Osteoblast (primary cell): ENCODE measurements around the gene PPARD. TPM values are rescaled to one million over a fixed set of nuclear protein-coding genes. Genes with fewer than 3 reads are reported as not detected.

Experiments used
- DNase-seq: peaks from one replicate; pipeline ENCODE4 v3.0.0; 2011; ENCODE audit warnings: low spot score, mixed read lengths; ENCODE audit not compliant: insufficient read length; ENCODE audit errors: missing footprints
- H2AFZ ChIP-seq: 2 replicates; pipeline ENCODE4 v1.6.0; 2011; ENCODE audit warnings: mild to moderate bottlenecking, low read length
- H3K27ac ChIP-seq: 2 replicates; pipeline ENCODE4 v1.5.1; 2011; ENCODE audit warnings: mild to moderate bottlenecking, low read depth, low read length, moderate library complexity
- H3K27me3 ChIP-seq: 2 replicates; pipeline ENCODE4 v1.6.0; 2012; ENCODE audit warnings: mild to moderate bottlenecking, control low read depth, inconsistent platforms, low read length, moderate library complexity; ENCODE audit not compliant: insufficient read depth
- H3K36me3 ChIP-seq: 2 replicates; pipeline ENCODE4 v1.5.1; 2011; ENCODE audit warnings: mild to moderate bottlenecking, low read length, control low read depth, moderate library complexity; ENCODE audit not compliant: insufficient read depth
- H3K4me1 ChIP-seq: 2 replicates; pipeline ENCODE4 v1.5.1; 2011; ENCODE audit warnings: mild to moderate bottlenecking, low read length, control low read depth, moderate library complexity; ENCODE audit not compliant: insufficient read depth
- H3K4me2 ChIP-seq: 2 replicates; pipeline ENCODE4 v1.6.0; 2011; ENCODE audit warnings: mild to moderate bottlenecking, low read length; ENCODE audit not compliant: insufficient read depth
- H3K4me3 ChIP-seq: fragments of 200-600 bp; sonication (generic); 3 replicates; pipeline ENCODE4 v1.5.1; 2012; ENCODE audit warnings: mild to moderate bottlenecking, low read length, inconsistent platforms; ENCODE audit not compliant: insufficient read depth
- H3K79me2 ChIP-seq: 2 replicates; pipeline ENCODE4 v1.6.0; 2012; ENCODE audit warnings: mild to moderate bottlenecking, low read length, control low read depth, inconsistent platforms; ENCODE audit not compliant: insufficient read depth
- H3K9me3 ChIP-seq: 2 replicates; pipeline ENCODE4 v1.5.1; 2011; ENCODE audit warnings: low read depth, low read length, control low read depth
- H4K20me1 ChIP-seq: 2 replicates; pipeline ENCODE4 v1.6.0; 2012; ENCODE audit warnings: mild to moderate bottlenecking, low read length, control low read depth; ENCODE audit not compliant: insufficient read depth
- CTCF ChIP-seq: IDR thresholded peaks from 2 replicates; pipeline ENCODE4 v1.5.1; 2011; ENCODE audit warnings: mild to moderate bottlenecking, low read depth, low read length, moderate library complexity; ENCODE audit errors: extremely low read depth
- total RNA-seq: library from RNA; depleted of rRNA; stranded (reverse); fragments of >200 nt; gene quantifications from 2 replicates; pipeline ENCODE4 v1.2.3, GENCODE V29; 2012

PPARD gene
- total RNA-seq, 1 donor = 12.3 TPM

DNA sequence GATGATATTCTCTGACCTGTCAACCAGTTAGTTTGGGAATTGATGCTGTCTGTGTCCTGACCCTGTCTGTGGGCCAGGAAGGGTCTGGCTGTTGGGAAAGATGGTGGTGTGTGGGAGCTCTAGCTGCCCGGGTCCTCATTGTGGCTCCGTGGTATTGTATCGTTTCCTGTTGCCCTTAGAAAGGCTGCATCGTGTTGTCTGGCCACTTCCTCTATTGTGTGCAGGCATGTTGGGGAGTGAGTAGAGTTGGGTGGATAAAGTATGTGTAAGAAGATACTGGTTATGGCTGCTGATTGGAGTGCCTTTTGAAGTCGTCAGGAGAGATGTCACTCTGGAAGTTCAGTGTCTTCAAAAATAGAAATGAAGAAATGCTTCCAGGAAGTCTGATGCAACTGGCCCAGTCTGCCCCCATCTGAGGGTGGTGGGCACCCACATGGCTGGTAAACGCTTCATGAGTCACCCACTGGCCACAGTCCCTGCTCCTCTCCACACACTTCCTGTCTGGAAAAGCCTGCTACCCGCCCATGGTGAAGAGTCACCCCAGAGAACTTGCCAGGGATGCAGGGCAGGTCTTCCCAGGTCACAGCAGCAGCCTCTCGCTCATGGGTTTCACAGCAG lies 27.9 kb downstream of the PPARD start:
- TF ChIP-seq CTCF = no peak
- Histone ChIP-seq H3K79me2 (peaks cover 69% of the 10 kb centered on the region), H3K27me3 (no peaks in the 10 kb centered on the region), H4K20me1 (no peaks in the 10 kb centered on the region), H3K4me1 (peaks cover 57% of the 10 kb centered on the region), H3K9me3 (no peaks in the 10 kb centered on the region), H3K36me3 (peaks cover 25% of the 10 kb centered on the region), H3K4me3 (peak overlapping the region; percentile 39), H3K4me2 (peak overlapping the region; percentile 73), H3K27ac (peak overlapping the region; percentile 98), H2AFZ (no peak overlapping the region)
- peak; percentile 97 for DNase-seq

- H3K4me2 ChIP-seq = peak overlapping the region; percentile 53
- no peaks in the 10 kb centered on the region for H4K20me1 ChIP-seq
- H3K4me3 ChIP-seq = no peak overlapping the region
- peak; percentile 90 for DNase-seq
- peak overlapping the region; percentile 98 for H3K27ac ChIP-seq
- peaks cover 25% of the 10 kb centered on the region for H3K36me3 ChIP-seq
- H3K9me3 ChIP-seq = no peaks in the 10 kb centered on the region
- H2AFZ ChIP-seq = no peak overlapping the region
- peaks cover 57% of the 10 kb centered on the region for H3K4me1 ChIP-seq
- peaks cover 70% of the 10 kb centered on the region for H3K79me2 ChIP-seq
- no peaks in the 10 kb centered on the region for H3K27me3 ChIP-seq
- TF ChIP-seq CTCF = no peak
Observed at GRCh38 chr6:35370785-35371493, 28.6 kb downstream of the PPARD start.

- Histone ChIP-seq H2AFZ (no peak overlapping the region), H3K4me1 (peaks cover 64% of the 10 kb centered on the region), H4K20me1 (no peaks in the 10 kb centered on the region), H3K4me3 (no peak overlapping the region), H3K4me2 (peak overlapping the region; percentile 53), H3K27me3 (no peaks in the 10 kb centered on the region), H3K27ac (peak overlapping the region; percentile 98), H3K79me2 (peaks cover 70% of the 10 kb centered on the region), H3K36me3 (peaks cover 24% of the 10 kb centered on the region), H3K9me3 (no peaks in the 10 kb centered on the region)
- TF ChIP-seq CTCF = no peak
- DNase-seq = no peak
Observed at GRCh38 chr6:35371494-35372262, 29.3 kb downstream of the PPARD start.

DNA sequence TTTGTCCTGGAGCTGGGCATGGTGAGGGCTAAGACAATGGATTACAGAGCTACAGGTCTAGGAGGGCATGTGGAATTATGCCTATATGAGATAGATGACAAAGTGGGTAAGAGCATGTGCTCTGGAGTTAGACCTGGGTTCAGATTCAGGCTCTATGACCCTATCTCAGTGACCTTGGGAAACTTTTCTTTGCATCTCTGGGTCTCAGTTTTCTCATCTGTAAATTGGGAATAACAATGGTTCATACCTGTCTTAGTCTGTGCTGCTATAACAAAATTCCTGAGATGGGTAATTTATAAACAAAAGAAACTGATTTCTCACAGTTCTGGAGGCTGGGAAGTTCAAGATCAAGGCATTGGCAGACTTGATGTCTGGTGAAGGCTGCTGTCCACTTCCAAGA lies 30.3 kb downstream of the PPARD start:
- Histone ChIP-seq H3K9me3 (no peaks in the 10 kb centered on the region), H3K27ac (peak overlapping the region; percentile 47), H3K4me3 (no peak overlapping the region), H3K4me2 (no peak overlapping the region), H2AFZ (no peak overlapping the region), H3K27me3 (no peaks in the 10 kb centered on the region), H3K79me2 (peaks cover 66% of the 10 kb centered on the region), H3K4me1 (peaks cover 63% of the 10 kb centered on the region), H3K36me3 (peaks cover 17% of the 10 kb centered on the region), H4K20me1 (no peaks in the 10 kb centered on the region)
- no peak for DNase-seq
- TF ChIP-seq CTCF = no peak
